Natural killer cell (primary cell): Measurements from ENCODE around the gene FGGY. TPM values are rescaled to one million over a fixed set of nuclear protein-coding genes. Genes with fewer than 3 reads are reported as not detected.

ENCODE experiments used
- ATAC-seq, 3 donors: fragments of 150-1000 bp in 2 of 3; fragments of 200-7000 bp in 1 of 3; cut with Tn5 transposase; 1 replicate in 1 of 3; 2 replicates in 2 of 3; pipeline ENCODE4 v1.10.0; 2021; ENCODE audit warnings: mild to moderate bottlenecking in 2 of 3, moderate library complexity in 2 of 3
- DNase-seq, 2 donors: peaks; one replicate each; pipeline versions ENCODE4 v3.0.0 to v3.0.0-alpha.2; 2013 to 2021; ENCODE audit warnings: mixed read lengths in 1 of 2
- H3K27ac ChIP-seq: one replicate; pipeline ENCODE4 v1.5.1; 2013; ENCODE audit warnings: mild to moderate bottlenecking, low read length
- H3K27me3 ChIP-seq: one replicate; pipeline ENCODE4 v1.6.1; 2013; ENCODE audit warnings: low read length; ENCODE audit not compliant: control insufficient read depth, insufficient read depth
- H3K36me3 ChIP-seq: one replicate; pipeline ENCODE4 v1.6.1; 2013; ENCODE audit warnings: low read length; ENCODE audit not compliant: control insufficient read depth, insufficient read depth
- H3K4me1 ChIP-seq: one replicate; pipeline ENCODE4 v1.6.1; 2013; ENCODE audit warnings: low read length; ENCODE audit not compliant: control insufficient read depth, insufficient read depth
- H3K4me3 ChIP-seq: one replicate; pipeline ENCODE4 v1.5.1; 2013; ENCODE audit warnings: low read length
- H3K9me3 ChIP-seq: one replicate; pipeline ENCODE4 v1.6.1; 2013; ENCODE audit warnings: low read length; ENCODE audit not compliant: control insufficient read depth, insufficient read depth
- H3K27ac Mint-ChIP-seq, 2 donors: one replicate each; pipeline ENCODE4 v1.8.0; 2022; ENCODE audit warnings: mild to moderate bottlenecking in 2 of 2, mixed read lengths in 2 of 2, moderate library complexity in 1 of 2
- H3K27me3 Mint-ChIP-seq, 2 donors: one replicate each; pipeline ENCODE4 v1.8.0; 2022; ENCODE audit warnings: low read depth in 2 of 2, mixed read lengths in 2 of 2
- H3K36me3 Mint-ChIP-seq: one replicate; pipeline ENCODE4 v1.8.0; 2022; ENCODE audit warnings: mixed read lengths
- H3K4me1 Mint-ChIP-seq, 2 donors: one replicate each; pipeline ENCODE4 v1.8.0; 2022; ENCODE audit warnings: mixed read lengths in 2 of 2
- H3K4me3 Mint-ChIP-seq: one replicate; pipeline ENCODE4 v1.8.0; 2022; ENCODE audit warnings: mild to moderate bottlenecking, moderate library complexity, mixed read lengths
- H3K9me3 Mint-ChIP-seq, 2 donors: one replicate each; pipeline ENCODE4 v1.8.0; 2022; ENCODE audit warnings: mixed read lengths in 2 of 2
- WGBS: methylation state at CpG from one replicate; pipeline ENCODE4 v1.1.7; 2013; ENCODE audit warnings: missing lambda C conversion rate; ENCODE audit not compliant: insufficient coverage; 5-methylcytosine and 5-hydroxymethylcytosine counted together
- intact Hi-C: fragments of 100-400 bp; cut with micrococcal nuclease; formaldehyde crosslinking; loops from one replicate; pipeline ENCODE4 v1.14.2; 2022
- total RNA-seq, 4 donors: library from RNA; stranded (reverse); fragments of 120-200 nt in 1 of 4; gene quantifications; one replicate each; pipeline versions ENCODE4 v1.2.3 to v1.2.4, GENCODE V29; 2013 to 2022
- TF ChIP-seq, protein P1 (sequence below): fragments of 200-600 bp; IDR thresholded peaks from one replicate; pipeline ENCODE4 v1.8.0; 2022; ENCODE audit warnings: antibody characterized with exemption

FGGY gene
- total RNA-seq, 3 donors from 2014 or later (not counting 1 experiment from before 2014, with no cell fraction given): 21.8 to 31.5 (median 21.8) TPM

DNA sequence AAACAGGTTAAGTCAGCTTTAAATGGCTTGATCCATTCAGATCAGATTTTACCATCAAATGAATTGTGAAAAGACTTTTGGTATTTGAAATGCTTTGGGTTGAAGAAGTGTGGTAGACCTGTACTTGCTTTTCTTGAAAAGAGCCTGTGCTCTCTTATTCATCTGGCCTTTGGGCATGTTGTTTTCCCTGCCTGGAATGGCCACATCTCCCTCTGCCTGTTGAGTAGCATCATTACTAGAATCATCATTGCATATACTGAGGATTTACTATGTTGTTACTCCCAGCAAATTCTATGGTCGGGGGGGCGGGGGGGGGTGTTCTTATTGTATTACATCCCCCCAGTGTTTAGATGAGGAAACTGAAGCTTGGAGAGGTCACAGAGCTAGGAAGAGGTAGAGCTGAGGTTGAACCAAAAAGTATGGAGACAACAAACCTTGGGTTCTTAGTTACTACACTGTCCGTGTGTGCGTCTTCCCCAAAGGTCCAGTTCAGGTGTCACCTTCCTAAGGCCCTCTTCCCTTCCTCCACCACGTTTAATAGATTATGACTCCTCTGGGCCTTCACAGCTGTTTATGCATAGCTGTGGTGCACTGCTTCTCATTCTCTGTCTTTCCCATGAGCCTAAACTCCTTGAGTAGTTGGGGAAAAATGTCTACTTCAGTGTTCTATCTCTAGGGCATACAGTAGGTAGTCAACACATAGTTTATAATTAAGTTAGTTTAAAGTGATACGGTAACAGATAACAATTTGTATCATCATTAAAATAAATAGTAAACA lies 271.5 kb downstream of the FGGY start:
- H3K36me3 Mint-ChIP-seq: no peaks in the 10 kb centered on the region
- WGBS: 94% methylated on average over 4 of the region's 6 CpGs
- Histone ChIP-seq H3K27me3 (no peaks in the 10 kb centered on the region), H3K4me3 (no peak overlapping the region), H3K4me1 (peaks cover 12% of the 10 kb centered on the region), H3K36me3 (no peaks in the 10 kb centered on the region), H3K9me3 (no peaks in the 10 kb centered on the region), H3K27ac (no peak overlapping the region)
- H3K4me3 Mint-ChIP-seq: peak overlapping the region; percentile 52
- no peaks in the 10 kb centered on the region for H3K27me3 Mint-ChIP-seq
- DNase-seq: no peak
- H3K27ac Mint-ChIP-seq: no peak overlapping the region
- ATAC-seq: no peak
- no peaks in the 10 kb centered on the region for H3K9me3 Mint-ChIP-seq
- TF ChIP-seq, protein P1, sequence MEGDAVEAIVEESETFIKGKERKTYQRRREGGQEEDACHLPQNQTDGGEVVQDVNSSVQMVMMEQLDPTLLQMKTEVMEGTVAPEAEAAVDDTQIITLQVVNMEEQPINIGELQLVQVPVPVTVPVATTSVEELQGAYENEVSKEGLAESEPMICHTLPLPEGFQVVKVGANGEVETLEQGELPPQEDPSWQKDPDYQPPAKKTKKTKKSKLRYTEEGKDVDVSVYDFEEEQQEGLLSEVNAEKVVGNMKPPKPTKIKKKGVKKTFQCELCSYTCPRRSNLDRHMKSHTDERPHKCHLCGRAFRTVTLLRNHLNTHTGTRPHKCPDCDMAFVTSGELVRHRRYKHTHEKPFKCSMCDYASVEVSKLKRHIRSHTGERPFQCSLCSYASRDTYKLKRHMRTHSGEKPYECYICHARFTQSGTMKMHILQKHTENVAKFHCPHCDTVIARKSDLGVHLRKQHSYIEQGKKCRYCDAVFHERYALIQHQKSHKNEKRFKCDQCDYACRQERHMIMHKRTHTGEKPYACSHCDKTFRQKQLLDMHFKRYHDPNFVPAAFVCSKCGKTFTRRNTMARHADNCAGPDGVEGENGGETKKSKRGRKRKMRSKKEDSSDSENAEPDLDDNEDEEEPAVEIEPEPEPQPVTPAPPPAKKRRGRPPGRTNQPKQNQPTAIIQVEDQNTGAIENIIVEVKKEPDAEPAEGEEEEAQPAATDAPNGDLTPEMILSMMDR: no peak
- H3K4me1 Mint-ChIP-seq: peaks cover 37 to 40% of the 10 kb centered on the region in 2 donors
- intact Hi-C loops: no loop called here

DNA sequence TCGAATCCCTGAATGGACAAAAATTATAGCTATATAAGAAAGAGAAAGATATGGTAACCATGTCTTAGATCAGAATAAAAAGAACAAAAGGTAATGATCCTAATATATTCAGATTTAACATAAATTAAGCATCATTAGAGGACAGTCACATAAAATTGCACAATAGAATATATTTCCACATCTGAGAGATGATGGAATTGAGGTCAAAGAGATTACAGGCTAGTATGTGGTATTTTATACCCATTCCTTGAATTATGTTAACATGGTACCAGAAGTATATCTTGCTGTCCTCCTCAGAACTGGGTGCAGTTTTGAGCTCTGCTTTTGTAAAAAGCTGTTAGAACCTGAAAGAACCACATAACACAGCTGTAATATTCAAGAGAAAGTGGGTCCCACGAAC lies 272.3 kb downstream of the FGGY start:
- ATAC-seq (no peak), DNase-seq (no peak)
- Mint-ChIP-seq H3K9me3 (peaks cover 0 to 2% of the 10 kb centered on the region in 2 donors), H3K36me3 (peaks cover 5% of the 10 kb centered on the region), H3K4me1 (peaks cover 37 to 40% of the 10 kb centered on the region in 2 donors), H3K27me3 (no peaks in the 10 kb centered on the region), H3K4me3 (peak overlapping the region; percentile 52), H3K27ac (no peak overlapping the region)
- Histone ChIP-seq H3K4me1 (peaks cover 12% of the 10 kb centered on the region), H3K27ac (no peak overlapping the region), H3K27me3 (no peaks in the 10 kb centered on the region), H3K4me3 (no peak overlapping the region), H3K9me3 (no peaks in the 10 kb centered on the region), H3K36me3 (no peaks in the 10 kb centered on the region)
- intact Hi-C loops: no loop called here
- TF ChIP-seq, protein P1: no peak
- WGBS: 78% methylated on average over 1 of the region's 2 CpGs

DNA sequence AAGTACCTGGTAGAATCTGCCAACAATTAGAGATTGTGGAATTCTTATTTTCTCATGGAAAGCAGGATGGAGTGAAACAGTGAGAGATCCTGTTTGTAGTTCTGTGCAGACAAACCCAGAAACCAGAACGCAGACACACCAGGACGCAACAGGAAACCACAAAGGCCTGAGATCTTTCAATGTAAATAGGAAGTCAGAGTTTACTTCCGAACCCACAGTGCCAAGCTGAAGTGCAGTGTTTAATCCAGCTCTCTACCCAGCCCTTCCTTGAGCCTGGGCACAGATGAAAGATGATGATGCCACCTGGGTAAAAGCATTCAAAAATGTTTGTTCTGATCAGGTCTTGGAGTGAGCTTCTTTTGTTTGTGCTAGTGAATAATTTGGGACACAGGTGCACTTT lies 273.6 kb downstream of the FGGY start:
- DNase-seq (peak in 1 of 2 donors; percentile 65), ATAC-seq (peak; percentile 65 to 92 (median 85))
- Histone ChIP-seq H3K27me3 (no peaks in the 10 kb centered on the region), H3K4me1 (peaks cover 12% of the 10 kb centered on the region), H3K36me3 (no peaks in the 10 kb centered on the region), H3K4me3 (no peak overlapping the region), H3K27ac (no peak overlapping the region), H3K9me3 (no peaks in the 10 kb centered on the region)
- intact Hi-C loops: no loop called here
- H3K27me3 Mint-ChIP-seq: no peaks in the 10 kb centered on the region
- H3K4me3 Mint-ChIP-seq: peak overlapping the region; percentile 69
- peaks cover 8% of the 10 kb centered on the region for H3K36me3 Mint-ChIP-seq
- H3K9me3 Mint-ChIP-seq: peaks cover 0 to 3% of the 10 kb centered on the region in 2 donors
- peaks cover 37 to 40% of the 10 kb centered on the region in 2 donors for H3K4me1 Mint-ChIP-seq
- TF ChIP-seq, protein P1: no peak
- H3K27ac Mint-ChIP-seq: peak overlapping the region in 1 of 2 donors; percentile 22
- 0% methylated on average over 3 of the region's 3 CpGs for WGBS
